Hypothalamus (tissue), 51 donors: ENCODE results near the gene POU2AF3.
A peak's percentile ranks its signal among the peaks of the same experiment; 100 is the strongest.
"Not testable (repeated sequence)": the region's sequence is repeated elsewhere in the genome, so short reads cannot be mapped to it uniquely, and the experiment has no call there.

Experiments used
- DNase-seq, 51 donors: peaks; one replicate each; lab custom pipeline; 2025; lab: John Stamatoyannopoulos, UW

Gene POU2AF3

GRCh38 chr11:111298413-111299100, at the start of gene POU2AF3:
POU2AF3 (plus strand) TSS chr11:111298546; CDS start chr11:111298582, 36 bp downstream.
- peak in 18 of 51 donors; percentile 23 to 68 (median 42) for DNase-seq

GRCh38 chr11:111250936-111251335, 47.4 kb upstream of the POU2AF3 start:
- no peak for DNase-seq

- DNase-seq = no peak
Observed at GRCh38 chr11:111253131-111253530, 45.2 kb upstream of the POU2AF3 start.

- no peak for DNase-seq
Observed at GRCh38 chr11:111253630-111254029, 44.7 kb upstream of the POU2AF3 start.

GRCh38 chr11:111258046-111258445, 40.3 kb upstream of the POU2AF3 start:
- no peak for DNase-seq

- DNase-seq = no peak
Observed at GRCh38 chr11:111259896-111260295, 38.5 kb upstream of the POU2AF3 start.

GRCh38 chr11:111260811-111261210, 37.5 kb upstream of the POU2AF3 start:
- DNase-seq = no peak

GRCh38 chr11:111264646-111265045, 33.7 kb upstream of the POU2AF3 start:
- no peak for DNase-seq

GRCh38 chr11:111265421-111265820, 32.9 kb upstream of the POU2AF3 start:
- no peak for DNase-seq

GRCh38 chr11:111268303-111268702, 30.0 kb upstream of the POU2AF3 start:
- not testable (repeated sequence) for DNase-seq

- DNase-seq = peak in 5 of 51 donors; percentile 1 to 60 (median 4)
Observed at GRCh38 chr11:111269146-111269868, 29.0 kb upstream of the POU2AF3 start.

GRCh38 chr11:111272420-111272819, 25.9 kb upstream of the POU2AF3 start:
- DNase-seq = no peak

GRCh38 chr11:111282562-111283075, 15.7 kb upstream of the POU2AF3 start:
- DNase-seq = no peak

- no peak for DNase-seq
Observed at GRCh38 chr11:111283945-111284481, 14.3 kb upstream of the POU2AF3 start.

- no peak for DNase-seq
Observed at GRCh38 chr11:111285189-111286091, 12.9 kb upstream of the POU2AF3 start.

- no peak for DNase-seq
Observed at GRCh38 chr11:111291764-111292163, 6.6 kb upstream of the POU2AF3 start.

GRCh38 chr11:111292408-111292807, 5.9 kb upstream of the POU2AF3 start:
- DNase-seq = not testable (repeated sequence)

- DNase-seq = no peak
Observed at GRCh38 chr11:111296196-111296595, 2.1 kb upstream of the POU2AF3 start.

GRCh38 chr11:111297696-111298095, 650 bp upstream of the POU2AF3 start:
- DNase-seq = no peak
